ENCODE measurements around the gene MPZL2. TPM values are rescaled to one million over a fixed set of nuclear protein-coding genes. Genes with fewer than 3 reads are reported as not detected.

The MPZL2 gene
- total and polyA plus RNA-seq, 2 of the 13 experiments (the other 11 are each of a cell fraction or from before 2014, with no cell fraction given) = 27.9 to 53.7 TPM

- 100% methylated on average over 1 of the region's 1 CpG for WGBS (ENCODE audit: low lambda C conversion rate)
- Histone ChIP-seq H3K4me1 (ENCODE audit: insufficient read depth, low read length) (peaks cover 15% of the 10 kb centered on the region), H3K27me3 (ENCODE audit: control insufficient read depth in 1 of 2, insufficient read depth in 2 of 2, low read length in 2 of 2) (no peaks in the 10 kb centered on the region), H3K27ac (ENCODE audit: extremely low read length, insufficient read depth, low read length) (no peak overlapping the region), H2AFZ (ENCODE audit: low read length) (no peak overlapping the region), H3K9me3 (ENCODE audit: low read length) (no peaks in the 10 kb centered on the region), H3K4me3 (replicated peaks in 1 of 3; ENCODE audit: insufficient read depth in 1 of 3, low read depth in 2 of 3, low read length in 3 of 3) (no peak overlapping the region), H3K36me3 (replicated peaks in 1 of 2; ENCODE audit: control insufficient read depth in 1 of 2, insufficient read depth in 2 of 2, low read length in 2 of 2) (no peaks in the 10 kb centered on the region), H3K79me2 (ENCODE audit: insufficient read depth, low read length) (no peaks in the 10 kb centered on the region), H3K9ac (ENCODE audit: insufficient read depth, low read depth, low read length) (no peak overlapping the region), H4K20me1 (ENCODE audit: insufficient read depth, low read length) (no peaks in the 10 kb centered on the region), H3K4me2 (ENCODE audit: low read depth, low read length) (no peak overlapping the region)
- no peak for FAIRE-seq
- no peak for ATAC-seq
- ChIA-PET CTCF (ENCODE audit: low intra/inter-chr PET ratio, low total read pairs) (no interaction called here), POLR2A (no interaction called here)
- intact Hi-C loops (cut with micrococcal nuclease; ENCODE audit: unreplicated experiment) (no loop called here), in situ Hi-C loops (cut with HindIII; ENCODE audit: extremely low pct_ligation_motif_present, low pct_unique_long_range_greater_than_20kb) (no loop called here)
- DNase-seq (ENCODE audit: low spot score) = no peak
- no TSS peak for BruUV-seq (replicated peaks)
- TF ChIP-seq PATZ1 (CRISPR knock-in tag; IDR thresholded peaks at IDR 0.05) (no peak), FOXK2 (IDR thresholded peaks at IDR 0.05) (no peak), ZNF343 (CRISPR knock-in tag; IDR thresholded peaks at IDR 0.05) (no peak), ZNF557 (CRISPR knock-in tag; IDR thresholded peaks at IDR 0.05) (no peak), ZNF431 (CRISPR knock-in tag; IDR thresholded peaks at IDR 0.05; ENCODE audit: borderline replicate concordance, low read depth) (no peak), HNRNPH1 (optimal IDR thresholded peaks at IDR 0.05; ENCODE audit: low read depth, low read length) (no peak), TGIF2 (CRISPR knock-in tag; IDR thresholded peaks at IDR 0.05) (no peak), EEA1 (CRISPR knock-in tag; IDR thresholded peaks at IDR 0.05; ENCODE audit: borderline replicate concordance) (no peak), SSRP1 (CRISPR knock-in tag; IDR thresholded peaks at IDR 0.05) (no peak), ZNF496 (CRISPR knock-in tag; IDR thresholded peaks at IDR 0.05; ENCODE audit: insufficient replicate concordance) (no peak), ZFP36 (IDR thresholded peaks at IDR 0.05; ENCODE audit: borderline replicate concordance, low read depth, low read length, partially characterized antibody) (no peak)
- TF ChIP-seq, protein P1, sequence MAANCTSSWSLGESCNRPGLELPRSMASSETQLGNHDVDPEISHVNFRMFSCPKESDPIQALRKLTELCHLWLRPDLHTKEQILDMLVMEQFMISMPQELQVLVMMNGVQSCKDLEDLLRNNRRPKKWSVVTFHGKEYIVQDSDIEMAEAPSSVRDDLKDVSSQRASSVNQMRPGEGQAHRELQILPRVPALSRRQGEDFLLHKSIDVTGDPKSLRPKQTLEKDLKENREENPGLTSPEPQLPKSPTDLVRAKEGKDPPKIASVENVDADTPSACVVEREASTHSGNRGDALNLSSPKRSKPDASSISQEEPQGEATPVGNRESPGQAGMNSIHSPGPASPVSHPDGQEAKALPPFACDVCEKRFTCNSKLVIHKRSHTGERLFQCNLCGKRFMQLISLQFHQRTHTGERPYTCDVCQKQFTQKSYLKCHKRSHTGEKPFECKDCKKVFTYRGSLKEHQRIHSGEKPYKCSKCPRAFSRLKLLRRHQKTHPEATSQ (CRISPR knock-in tag; IDR thresholded peaks at IDR 0.05; ENCODE audit: borderline replicate concordance) = no peak
- TF ChIP-seq, protein P2, sequence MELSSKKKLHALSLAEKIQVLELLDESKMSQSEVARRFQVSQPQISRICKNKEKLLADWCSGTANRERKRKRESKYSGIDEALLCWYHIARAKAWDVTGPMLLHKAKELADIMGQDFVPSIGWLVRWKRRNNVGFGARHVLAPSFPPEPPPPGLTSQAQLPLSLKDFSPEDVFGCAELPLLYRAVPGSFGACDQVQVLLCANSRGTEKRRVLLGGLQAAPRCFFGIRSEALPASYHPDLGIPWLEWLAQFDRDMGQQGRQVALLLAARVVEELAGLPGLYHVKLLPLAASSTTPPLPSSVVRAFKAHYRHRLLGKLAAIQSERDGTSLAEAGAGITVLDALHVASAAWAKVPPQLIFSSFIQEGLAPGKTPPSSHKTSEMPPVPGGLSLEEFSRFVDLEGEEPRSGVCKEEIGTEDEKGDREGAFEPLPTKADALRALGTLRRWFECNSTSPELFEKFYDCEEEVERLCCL (CRISPR knock-in tag; IDR thresholded peaks at IDR 0.05; ENCODE audit: borderline replicate concordance) = no peak
- TF ChIP-seq, protein P3, sequence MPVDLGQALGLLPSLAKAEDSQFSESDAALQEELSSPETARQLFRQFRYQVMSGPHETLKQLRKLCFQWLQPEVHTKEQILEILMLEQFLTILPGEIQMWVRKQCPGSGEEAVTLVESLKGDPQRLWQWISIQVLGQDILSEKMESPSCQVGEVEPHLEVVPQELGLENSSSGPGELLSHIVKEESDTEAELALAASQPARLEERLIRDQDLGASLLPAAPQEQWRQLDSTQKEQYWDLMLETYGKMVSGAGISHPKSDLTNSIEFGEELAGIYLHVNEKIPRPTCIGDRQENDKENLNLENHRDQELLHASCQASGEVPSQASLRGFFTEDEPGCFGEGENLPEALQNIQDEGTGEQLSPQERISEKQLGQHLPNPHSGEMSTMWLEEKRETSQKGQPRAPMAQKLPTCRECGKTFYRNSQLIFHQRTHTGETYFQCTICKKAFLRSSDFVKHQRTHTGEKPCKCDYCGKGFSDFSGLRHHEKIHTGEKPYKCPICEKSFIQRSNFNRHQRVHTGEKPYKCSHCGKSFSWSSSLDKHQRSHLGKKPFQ (CRISPR knock-in tag; IDR thresholded peaks at IDR 0.05; ENCODE audit: insufficient replicate concordance) = no peak
- TF ChIP-seq, protein P4, sequence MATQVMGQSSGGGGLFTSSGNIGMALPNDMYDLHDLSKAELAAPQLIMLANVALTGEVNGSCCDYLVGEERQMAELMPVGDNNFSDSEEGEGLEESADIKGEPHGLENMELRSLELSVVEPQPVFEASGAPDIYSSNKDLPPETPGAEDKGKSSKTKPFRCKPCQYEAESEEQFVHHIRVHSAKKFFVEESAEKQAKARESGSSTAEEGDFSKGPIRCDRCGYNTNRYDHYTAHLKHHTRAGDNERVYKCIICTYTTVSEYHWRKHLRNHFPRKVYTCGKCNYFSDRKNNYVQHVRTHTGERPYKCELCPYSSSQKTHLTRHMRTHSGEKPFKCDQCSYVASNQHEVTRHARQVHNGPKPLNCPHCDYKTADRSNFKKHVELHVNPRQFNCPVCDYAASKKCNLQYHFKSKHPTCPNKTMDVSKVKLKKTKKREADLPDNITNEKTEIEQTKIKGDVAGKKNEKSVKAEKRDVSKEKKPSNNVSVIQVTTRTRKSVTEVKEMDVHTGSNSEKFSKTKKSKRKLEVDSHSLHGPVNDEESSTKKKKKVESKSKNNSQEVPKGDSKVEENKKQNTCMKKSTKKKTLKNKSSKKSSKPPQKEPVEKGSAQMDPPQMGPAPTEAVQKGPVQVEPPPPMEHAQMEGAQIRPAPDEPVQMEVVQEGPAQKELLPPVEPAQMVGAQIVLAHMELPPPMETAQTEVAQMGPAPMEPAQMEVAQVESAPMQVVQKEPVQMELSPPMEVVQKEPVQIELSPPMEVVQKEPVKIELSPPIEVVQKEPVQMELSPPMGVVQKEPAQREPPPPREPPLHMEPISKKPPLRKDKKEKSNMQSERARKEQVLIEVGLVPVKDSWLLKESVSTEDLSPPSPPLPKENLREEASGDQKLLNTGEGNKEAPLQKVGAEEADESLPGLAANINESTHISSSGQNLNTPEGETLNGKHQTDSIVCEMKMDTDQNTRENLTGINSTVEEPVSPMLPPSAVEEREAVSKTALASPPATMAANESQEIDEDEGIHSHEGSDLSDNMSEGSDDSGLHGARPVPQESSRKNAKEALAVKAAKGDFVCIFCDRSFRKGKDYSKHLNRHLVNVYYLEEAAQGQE (IDR thresholded peaks at IDR 0.05; ENCODE audit: borderline replicate concordance in 1 of 2, low read depth in 1 of 2, low read length in 2 of 2) = no peak
Observed at GRCh38 chr11:118281284-118281683, 17.2 kb upstream of the MPZL2 start.
